Esophagus (tissue), 2 donors: Measurements from ENCODE around the gene TUBGCP3. TPM values are rescaled to one million over a fixed set of nuclear protein-coding genes. Genes with fewer than 3 reads are reported as not detected.
"Not testable (repeated sequence)": the region's sequence is repeated elsewhere in the genome, so short reads cannot be mapped to it uniquely, and the experiment has no call there.

ENCODE experiments used
- H3K27ac ChIP-seq, 2 donors: one replicate each; pipeline ENCODE4 v1.5.1; 2013; ENCODE audit warnings: low read depth in 2 of 2, mild to moderate bottlenecking in 2 of 2, inconsistent platforms in 1 of 2, low read length in 1 of 2, moderate library complexity in 1 of 2
- H3K27me3 ChIP-seq, 2 donors: one replicate each; pipeline ENCODE4 v1.6.1; 2013; ENCODE audit warnings: low read length in 2 of 2, control low read depth in 1 of 2, mild to moderate bottlenecking in 1 of 2; ENCODE audit not compliant: insufficient read depth in 2 of 2, control insufficient read depth in 1 of 2
- H3K36me3 ChIP-seq, 2 donors: one replicate each; pipeline ENCODE4 v1.6.1; 2013; ENCODE audit warnings: low read length in 1 of 2; ENCODE audit not compliant: control insufficient read depth in 2 of 2, insufficient read depth in 2 of 2
- H3K4me1 ChIP-seq, 2 donors: one replicate each; pipeline ENCODE4 v1.6.1; 2013; ENCODE audit warnings: low read length in 1 of 2; ENCODE audit not compliant: control insufficient read depth in 2 of 2, insufficient read depth in 2 of 2
- H3K4me3 ChIP-seq, 2 donors: one replicate each; pipeline ENCODE4 v1.5.1; 2013; ENCODE audit warnings: low read length in 2 of 2, mild to moderate bottlenecking in 2 of 2, low read depth in 1 of 2, moderate library complexity in 1 of 2
- H3K9me3 ChIP-seq, 2 donors: one replicate each; pipeline ENCODE4 v1.6.1; 2013; ENCODE audit warnings: mild to moderate bottlenecking in 2 of 2, low read depth in 1 of 2, low read length in 1 of 2, moderate library complexity in 1 of 2; ENCODE audit not compliant: control insufficient read depth in 2 of 2, insufficient read depth in 1 of 2
- WGBS, 2 donors: extraction: QIAGEN DNeasy Blood & Tissue Kit; methylation state at CpG; one replicate each; pipeline ENCODE4 v1.1.7; 2013; 5-methylcytosine and 5-hydroxymethylcytosine counted together
- polyA plus RNA-seq, 2 donors: library from polyadenylated mRNA; stranded (reverse); fragments of 200-250 nt; gene quantifications; one replicate each; pipeline ENCODE4 v1.2.3, GENCODE V29; 2013
- donor health status: healthy with polysubstance abuse.
- donor health status: Bipolar disorder and iron deficiency.

TUBGCP3 gene
- polyA plus RNA-seq, 2 donors = 6.4 to 11.3 TPM

DNA sequence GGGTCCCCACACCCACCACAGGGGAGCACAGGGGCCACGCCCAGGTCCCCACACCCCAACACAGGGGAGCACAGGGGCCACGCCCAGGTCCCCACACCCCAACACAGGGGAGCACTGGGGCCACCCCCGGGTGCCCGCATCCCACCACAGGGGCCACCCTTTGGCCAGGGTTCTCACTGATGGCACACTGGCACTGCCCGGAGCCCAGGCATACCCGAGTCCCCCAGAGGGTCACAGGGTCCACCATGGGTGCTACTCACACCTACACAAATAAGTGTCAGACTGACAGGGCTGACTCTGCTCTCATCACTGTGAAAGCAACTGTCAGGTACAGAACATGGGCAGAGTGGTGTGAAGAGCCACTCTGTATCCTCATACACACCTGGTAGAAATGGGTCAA, 98.8 kb downstream of the TUBGCP3 start:
- H3K27me3 ChIP-seq = no peaks in the 10 kb centered on the region
- H3K36me3 ChIP-seq = peaks cover 0 to 7% of the 10 kb centered on the region in 2 donors
- WGBS, 2 donors = 95 to 97% methylated on average over 6 of the region's 6 CpGs
- peaks cover 0 to 3% of the 10 kb centered on the region in 2 donors for H3K9me3 ChIP-seq
- H3K4me3 ChIP-seq = no peak overlapping the region
- no peak overlapping the region for H3K27ac ChIP-seq
- no peaks in the 10 kb centered on the region for H3K4me1 ChIP-seq

DNA sequence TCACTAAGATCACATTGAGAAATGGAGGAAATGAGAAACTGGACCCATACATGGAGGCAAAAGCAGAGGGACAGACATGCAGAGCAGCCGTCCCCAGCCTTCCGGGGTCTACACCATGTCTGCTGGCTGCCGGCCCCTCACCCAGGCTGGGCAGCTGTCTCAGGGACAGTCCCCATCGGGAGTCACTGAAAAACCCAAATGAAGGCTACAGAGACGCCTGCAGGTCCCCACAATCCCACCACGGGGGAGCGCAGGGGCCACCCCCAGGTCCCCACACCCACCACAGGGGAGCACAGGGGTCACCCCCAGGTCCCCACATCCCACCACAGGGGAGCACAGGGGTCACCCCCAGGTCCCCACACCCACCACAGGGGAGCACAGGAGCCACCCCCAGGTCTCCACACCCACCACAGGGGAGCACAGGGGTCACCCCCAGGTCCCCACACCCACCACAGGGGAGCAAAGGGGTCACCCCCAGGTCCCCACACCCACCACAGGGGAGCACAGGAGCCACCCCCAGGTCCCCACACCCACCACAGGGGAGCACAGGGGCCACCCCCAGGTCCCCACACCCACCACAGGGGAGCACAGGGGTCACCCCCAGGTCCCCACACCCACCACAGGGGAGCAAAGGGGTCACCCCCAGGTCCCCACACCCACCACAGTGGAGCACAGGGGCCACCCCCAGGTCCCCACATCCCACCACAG, 99.5 kb downstream of the TUBGCP3 start:
- WGBS, 2 donors = 96 to 99% methylated on average over 7 of the region's 7 CpGs
- H3K9me3 ChIP-seq, H3K27me3 ChIP-seq, H3K4me3 ChIP-seq, H3K4me1 ChIP-seq, H3K36me3 ChIP-seq, H3K27ac ChIP-seq: not testable (repeated sequence)

DNA sequence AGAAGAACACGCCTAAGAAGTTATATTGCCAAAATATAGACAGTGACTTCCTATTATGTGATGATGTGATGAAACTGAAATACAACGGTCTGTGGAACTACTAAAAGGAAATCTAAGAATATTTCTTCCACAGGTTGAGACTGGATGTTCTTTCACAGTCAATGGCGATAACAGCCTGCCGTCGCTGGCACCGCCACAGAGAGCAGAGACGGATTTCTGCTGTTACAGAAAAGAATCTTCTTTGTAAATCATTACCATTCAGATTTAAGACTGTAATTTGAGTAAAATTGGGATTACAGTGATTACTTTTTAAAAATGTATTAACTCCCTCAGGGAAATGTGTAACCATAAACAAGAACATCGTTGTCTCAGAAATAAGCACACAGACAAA, 100.8 kb downstream of the TUBGCP3 start:
- WGBS, 2 donors = 80 to 90% methylated on average over 8 of the region's 8 CpGs
- Histone ChIP-seq H3K4me1 (no peaks in the 10 kb centered on the region), H3K27me3 (no peaks in the 10 kb centered on the region), H3K9me3 (peaks cover 0 to 3% of the 10 kb centered on the region in 2 donors), H3K36me3 (peaks cover 0 to 7% of the 10 kb centered on the region in 2 donors), H3K4me3 (no peak overlapping the region), H3K27ac (no peak overlapping the region)

DNA sequence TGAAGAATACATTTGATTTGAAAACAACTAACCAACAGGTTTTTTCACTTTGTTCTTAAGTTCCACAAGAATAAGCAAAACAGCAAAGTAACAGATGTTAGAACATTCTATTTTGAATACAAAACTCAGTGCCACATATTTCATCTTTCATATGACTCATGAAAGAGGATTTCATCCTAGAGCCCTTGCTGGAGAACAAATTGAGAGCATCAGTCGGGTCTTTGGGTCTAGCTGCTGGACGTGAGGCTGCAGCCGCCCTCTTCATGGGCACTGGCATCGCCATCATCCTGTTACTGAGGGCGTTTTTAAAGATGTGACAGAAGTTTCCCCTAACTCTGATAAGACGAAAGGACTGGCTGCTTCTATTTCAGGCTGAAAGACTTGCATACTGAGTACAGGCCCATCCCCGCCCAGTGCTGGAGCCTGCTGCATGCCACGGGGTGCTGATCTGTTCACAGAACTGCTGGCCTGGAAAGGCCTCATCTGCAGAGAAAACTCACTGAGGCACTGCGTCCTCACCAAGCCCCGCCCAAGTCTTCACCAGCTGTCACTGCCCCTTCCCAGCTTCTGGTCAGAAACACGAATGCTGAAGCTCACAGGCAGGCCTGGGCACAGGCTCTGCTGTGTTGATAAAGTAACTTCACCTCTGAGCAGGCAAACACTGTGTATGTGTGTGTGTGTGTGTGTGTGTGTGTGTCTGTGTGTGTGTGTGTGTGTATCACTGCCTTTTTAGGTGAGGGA, 101.4 kb downstream of the TUBGCP3 start:
- peaks cover 0 to 3% of the 10 kb centered on the region in 2 donors for H3K9me3 ChIP-seq
- 88 to 90% methylated on average over 11 of the region's 11 CpGs for WGBS, 2 donors
- no peak overlapping the region for H3K4me3 ChIP-seq
- H3K27ac ChIP-seq = no peak overlapping the region
- peaks cover 0 to 7% of the 10 kb centered on the region in 2 donors for H3K36me3 ChIP-seq
- no peaks in the 10 kb centered on the region for H3K4me1 ChIP-seq
- no peaks in the 10 kb centered on the region for H3K27me3 ChIP-seq

DNA sequence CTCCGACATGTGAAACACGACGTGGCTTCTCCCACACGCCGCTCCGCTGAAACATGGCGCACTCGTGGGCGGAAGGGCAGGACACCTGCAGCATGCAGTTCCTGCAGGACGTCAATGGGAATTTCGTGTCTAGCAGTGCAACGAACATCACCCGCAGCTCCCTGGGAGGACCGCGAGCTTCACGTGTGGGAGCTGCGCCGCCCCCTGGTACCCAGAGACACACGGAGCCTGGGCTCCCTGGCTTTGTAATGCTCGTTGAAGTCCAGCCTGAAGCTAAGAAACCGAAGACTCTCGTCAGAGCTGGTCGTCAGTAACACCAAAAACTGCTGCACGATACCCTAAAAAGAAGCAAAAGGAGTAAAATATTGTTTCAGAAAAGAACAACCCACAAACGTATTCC, 102.1 kb downstream of the TUBGCP3 start:
- H3K36me3 ChIP-seq, H3K27me3 ChIP-seq, H3K4me1 ChIP-seq, H3K9me3 ChIP-seq, H3K27ac ChIP-seq, H3K4me3 ChIP-seq: not testable (repeated sequence)
- WGBS, 2 donors = 97 to 98% methylated on average over 15 to 23 of the region's 25 CpGs

DNA sequence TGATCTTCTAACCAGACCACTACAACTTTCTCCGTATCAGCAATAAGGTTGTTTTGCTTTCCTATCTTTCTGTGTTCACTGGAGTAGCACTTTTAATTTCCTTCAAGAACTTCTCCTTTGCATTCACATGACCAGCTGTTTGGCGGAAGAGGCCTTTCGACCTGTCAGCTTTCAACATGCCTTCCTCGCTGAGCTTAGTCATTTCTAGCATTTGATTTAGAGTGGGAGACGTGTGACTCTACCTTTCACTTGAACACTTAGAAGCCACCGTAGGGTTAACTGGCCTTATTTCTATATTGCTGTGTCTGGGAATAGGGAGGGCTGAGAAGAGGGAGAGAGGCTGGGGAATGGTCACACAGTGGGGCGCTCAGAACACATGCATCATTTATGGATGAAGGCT, 104.7 kb downstream of the TUBGCP3 start:
- Histone ChIP-seq H3K4me3 (no peak overlapping the region), H3K9me3 (peaks cover 0 to 3% of the 10 kb centered on the region in 2 donors), H3K27me3 (no peaks in the 10 kb centered on the region), H3K36me3 (peaks cover 0 to 7% of the 10 kb centered on the region in 2 donors), H3K4me1 (no peaks in the 10 kb centered on the region), H3K27ac (no peak overlapping the region)
- WGBS, 2 donors = 91 to 93% methylated on average over 7 of the region's 7 CpGs

DNA sequence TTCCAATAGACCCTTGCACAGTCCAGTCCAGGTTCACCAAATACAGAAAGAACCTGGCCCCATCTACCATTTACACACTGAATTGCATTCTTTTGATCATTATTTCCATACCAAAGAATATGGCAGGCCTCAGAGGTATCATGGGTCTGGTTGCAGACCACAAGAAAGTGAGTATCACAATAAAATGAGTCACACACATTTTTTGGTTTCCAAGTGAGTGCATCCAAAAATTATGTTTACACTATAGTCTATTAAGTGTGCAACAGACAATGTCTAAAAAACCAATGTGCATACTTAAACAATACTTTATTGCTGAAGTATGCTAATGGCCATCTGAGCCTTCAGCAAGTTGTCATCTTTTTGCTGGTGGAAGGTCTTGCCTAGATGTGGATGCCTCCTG, 106.5 kb downstream of the TUBGCP3 start:
- H3K4me1 ChIP-seq = no peaks in the 10 kb centered on the region
- no peaks in the 10 kb centered on the region for H3K9me3 ChIP-seq
- peaks cover 0 to 3% of the 10 kb centered on the region in 2 donors for H3K36me3 ChIP-seq
- no peak overlapping the region for H3K4me3 ChIP-seq
- no peaks in the 10 kb centered on the region for H3K27me3 ChIP-seq
- H3K27ac ChIP-seq = no peak overlapping the region

DNA sequence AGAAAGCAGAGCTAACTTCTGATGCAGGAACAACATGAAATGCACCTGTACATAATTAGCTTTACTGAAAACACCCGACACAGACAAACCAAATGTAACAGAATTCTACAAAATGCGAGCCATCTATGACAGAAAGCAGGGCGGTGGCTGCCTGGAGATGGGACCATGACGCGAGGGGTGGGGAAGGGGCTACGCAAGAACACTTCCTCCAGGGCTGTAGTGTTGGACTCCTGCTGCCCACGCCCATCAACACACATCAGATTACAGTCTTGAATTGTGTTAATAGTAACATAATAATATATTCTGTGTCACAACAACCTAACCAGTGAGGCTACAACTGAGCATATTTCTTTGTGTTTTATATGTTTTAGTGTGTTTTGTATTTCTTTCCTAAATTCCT, 108.6 kb downstream of the TUBGCP3 start:
- Histone ChIP-seq H3K4me1 (no peaks in the 10 kb centered on the region), H3K27ac (no peak overlapping the region), H3K9me3 (no peaks in the 10 kb centered on the region), H3K4me3 (no peak overlapping the region), H3K36me3 (no peaks in the 10 kb centered on the region), H3K27me3 (no peaks in the 10 kb centered on the region)
- WGBS, 2 donors = 89 to 91% methylated on average over 7 of the region's 7 CpGs

DNA sequence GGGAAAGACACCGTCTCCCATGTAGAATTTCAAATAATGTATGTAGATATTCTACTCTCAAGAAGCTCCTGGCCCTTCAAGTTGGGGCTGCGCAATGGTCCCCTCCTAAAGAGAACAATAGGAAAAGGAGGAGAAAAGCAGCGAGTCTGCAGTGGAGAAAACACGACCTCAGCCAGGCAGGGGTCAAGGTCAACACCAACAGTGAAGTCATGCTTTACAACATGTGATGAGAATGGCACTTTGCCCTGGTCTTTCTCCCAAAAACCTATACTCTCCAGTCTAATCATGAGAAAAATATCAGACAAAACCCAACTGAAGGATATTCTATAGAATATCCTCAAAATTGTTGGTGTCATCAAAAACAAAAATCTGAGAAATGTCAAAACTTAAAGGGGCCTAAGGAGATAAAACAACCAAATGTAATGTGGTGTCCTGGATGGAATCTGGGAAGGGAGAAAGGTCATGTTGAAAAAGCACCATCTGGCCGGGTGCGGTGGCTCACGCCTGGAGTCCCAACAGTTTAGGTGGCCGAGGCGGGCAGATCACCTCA, 110.8 kb downstream of the TUBGCP3 start:
- no peaks in the 10 kb centered on the region for H3K9me3 ChIP-seq
- H3K36me3 ChIP-seq = no peaks in the 10 kb centered on the region
- H3K27me3 ChIP-seq = no peaks in the 10 kb centered on the region
- no peak overlapping the region for H3K4me3 ChIP-seq
- H3K27ac ChIP-seq = no peak overlapping the region
- no peaks in the 10 kb centered on the region for H3K4me1 ChIP-seq
- 87% methylated on average over 9 of the region's 9 CpGs for WGBS, 2 donors
